ENCODE data around the gene SYT17.

DNA sequence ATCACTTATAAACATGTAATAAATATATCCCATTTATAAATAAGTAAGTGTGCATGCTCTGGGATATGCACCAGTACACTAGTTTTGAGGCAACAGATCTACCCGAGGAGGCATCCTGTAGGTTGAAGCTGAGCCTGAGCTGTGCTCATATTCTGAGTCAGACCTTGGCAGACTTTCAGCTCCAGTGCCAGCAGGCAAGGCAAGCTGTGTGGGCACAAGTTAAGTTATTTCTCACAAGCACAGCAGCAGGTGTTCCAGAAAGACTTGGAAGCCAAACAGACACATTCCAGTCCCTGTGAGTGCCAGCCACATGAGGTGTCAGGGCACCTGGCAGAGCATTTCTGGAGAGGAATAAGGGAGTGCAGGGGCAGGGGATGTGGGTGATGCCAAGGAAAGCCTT, 116.2 kb downstream of the SYT17 start:
- TF ChIP-seq, protein P1, sequence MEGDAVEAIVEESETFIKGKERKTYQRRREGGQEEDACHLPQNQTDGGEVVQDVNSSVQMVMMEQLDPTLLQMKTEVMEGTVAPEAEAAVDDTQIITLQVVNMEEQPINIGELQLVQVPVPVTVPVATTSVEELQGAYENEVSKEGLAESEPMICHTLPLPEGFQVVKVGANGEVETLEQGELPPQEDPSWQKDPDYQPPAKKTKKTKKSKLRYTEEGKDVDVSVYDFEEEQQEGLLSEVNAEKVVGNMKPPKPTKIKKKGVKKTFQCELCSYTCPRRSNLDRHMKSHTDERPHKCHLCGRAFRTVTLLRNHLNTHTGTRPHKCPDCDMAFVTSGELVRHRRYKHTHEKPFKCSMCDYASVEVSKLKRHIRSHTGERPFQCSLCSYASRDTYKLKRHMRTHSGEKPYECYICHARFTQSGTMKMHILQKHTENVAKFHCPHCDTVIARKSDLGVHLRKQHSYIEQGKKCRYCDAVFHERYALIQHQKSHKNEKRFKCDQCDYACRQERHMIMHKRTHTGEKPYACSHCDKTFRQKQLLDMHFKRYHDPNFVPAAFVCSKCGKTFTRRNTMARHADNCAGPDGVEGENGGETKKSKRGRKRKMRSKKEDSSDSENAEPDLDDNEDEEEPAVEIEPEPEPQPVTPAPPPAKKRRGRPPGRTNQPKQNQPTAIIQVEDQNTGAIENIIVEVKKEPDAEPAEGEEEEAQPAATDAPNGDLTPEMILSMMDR (IDR thresholded peaks at IDR 0.05), result no peak
- TF ChIP-seq POLR2A (IDR thresholded peaks at IDR 0.05) (no peak), POLR2AphosphoS5 (IDR thresholded peaks at IDR 0.05) (peak; percentile 83), EP300 (IDR thresholded peaks at IDR 0.05) (no peak)
